DMS79 treated with DMSO at 0.1 percent for 48 hours (cell line): ENCODE results near the gene PRAC2.

ENCODE experiments used
- DNase-seq: peaks from one replicate; lab custom pipeline; 2025; lab: John Stamatoyannopoulos, UW

PRAC2 gene

GRCh38 chr17:48755356-48755755 lies 32.4 kb downstream of the PRAC2 start:
- no peak for DNase-seq

GRCh38 chr17:48756830-48757251 lies 33.9 kb downstream of the PRAC2 start:
- DNase-seq: no peak

GRCh38 chr17:48757524-48757961 lies 34.6 kb downstream of the PRAC2 start:
- no peak for DNase-seq

GRCh38 chr17:48759288-48759687 lies 36.3 kb downstream of the PRAC2 start:
- DNase-seq: no peak

- DNase-seq: no peak
These were observed 37.4 kb downstream of the PRAC2 start for GRCh38 chr17:48760411-48760810.

GRCh38 chr17:48761114-48761513 lies 38.1 kb downstream of the PRAC2 start:
- DNase-seq: no peak

- DNase-seq: no peak
These were observed 44.3 kb downstream of the PRAC2 start for GRCh38 chr17:48767263-48767774.

- DNase-seq: no peak
These were observed 46.2 kb downstream of the PRAC2 start for GRCh38 chr17:48769009-48769675.

- no peak for DNase-seq
These were observed 48.0 kb downstream of the PRAC2 start for GRCh38 chr17:48770954-48771353.

- no peak for DNase-seq
These were observed 50.3 kb downstream of the PRAC2 start for GRCh38 chr17:48773245-48773644.
